Effector memory CD4-positive, alpha-beta T cell (primary cell): ENCODE results near the gene DGKD.

ENCODE experiments used
- DNase-seq, 3 donors: peaks; one replicate each; pipeline ENCODE4 v3.0.0-alpha.2; 2020
- H3K27ac ChIP-seq: 2 replicates; pipeline ENCODE4 v1.7.0; 2013; ENCODE audit warnings: mild to moderate bottlenecking, low read length, moderate library complexity; ENCODE audit not compliant: insufficient read depth, poor library complexity, severe bottlenecking
- H3K27me3 ChIP-seq: replicated peaks from 2 replicates; pipeline ENCODE4 v1.7.0; 2013; ENCODE audit warnings: mild to moderate bottlenecking, low read length; ENCODE audit not compliant: insufficient read depth, control insufficient read depth, poor library complexity, severe bottlenecking
- H3K36me3 ChIP-seq: 2 replicates; pipeline ENCODE4 v1.7.0; 2013; ENCODE audit warnings: mild to moderate bottlenecking, low read length, moderate library complexity; ENCODE audit not compliant: control insufficient read depth, insufficient read depth
- H3K4me1 ChIP-seq: 2 replicates; pipeline ENCODE4 v1.7.0; 2013; ENCODE audit warnings: low read length, mild to moderate bottlenecking; ENCODE audit not compliant: control insufficient read depth, insufficient read depth, poor library complexity, severe bottlenecking
- H3K4me3 ChIP-seq: 2 replicates; pipeline ENCODE4 v1.7.0; 2013; ENCODE audit warnings: low read length, low read depth, mild to moderate bottlenecking; ENCODE audit not compliant: insufficient read depth, poor library complexity, severe bottlenecking
- H3K9me3 ChIP-seq: 2 replicates; pipeline ENCODE4 v1.7.0; 2013; ENCODE audit warnings: mild to moderate bottlenecking, low read length, moderate library complexity; ENCODE audit not compliant: control insufficient read depth

Gene DGKD

GRCh38 chr2:233349005-233349998, 5.0 kb upstream of the DGKD start:
- Histone ChIP-seq H3K4me1 (peaks cover 9% of the 10 kb centered on the region), H3K27me3 (no peaks in the 10 kb centered on the region), H3K4me3 (no peak overlapping the region), H3K9me3 (no peaks in the 10 kb centered on the region), H3K27ac (no peak overlapping the region), H3K36me3 (no peaks in the 10 kb centered on the region)
- DNase-seq: no peak

- no peak overlapping the region for H3K4me3 ChIP-seq
- no peak for DNase-seq
- no peak overlapping the region for H3K27ac ChIP-seq
- no peaks in the 10 kb centered on the region for H3K36me3 ChIP-seq
- no peaks in the 10 kb centered on the region for H3K9me3 ChIP-seq
- H3K4me1 ChIP-seq: peaks cover 15% of the 10 kb centered on the region
- no peaks in the 10 kb centered on the region for H3K27me3 ChIP-seq
Observed at GRCh38 chr2:233350708-233351107, 3.6 kb upstream of the DGKD start.

- H3K27me3 ChIP-seq: no peaks in the 10 kb centered on the region
- peaks cover 22% of the 10 kb centered on the region for H3K4me1 ChIP-seq
- H3K9me3 ChIP-seq: no peaks in the 10 kb centered on the region
- no peaks in the 10 kb centered on the region for H3K36me3 ChIP-seq
- no peak overlapping the region for H3K4me3 ChIP-seq
- no peak overlapping the region for H3K27ac ChIP-seq
- DNase-seq: no peak
Observed at GRCh38 chr2:233351423-233351822, 2.9 kb upstream of the DGKD start.

- H3K4me1 ChIP-seq: peaks cover 28% of the 10 kb centered on the region
- H3K27me3 ChIP-seq: no peaks in the 10 kb centered on the region
- H3K4me3 ChIP-seq: no peak overlapping the region
- H3K36me3 ChIP-seq: no peaks in the 10 kb centered on the region
- no peaks in the 10 kb centered on the region for H3K9me3 ChIP-seq
- H3K27ac ChIP-seq: no peak overlapping the region
- DNase-seq: no peak
Observed at GRCh38 chr2:233352141-233352842, 2.0 kb upstream of the DGKD start.

GRCh38 chr2:233353101-233353768, 1.1 kb upstream of the DGKD start:
- Histone ChIP-seq H3K4me1 (peaks cover 28% of the 10 kb centered on the region), H3K27ac (no peak overlapping the region), H3K4me3 (peak overlapping the region; percentile 69), H3K9me3 (no peaks in the 10 kb centered on the region), H3K27me3 (no peaks in the 10 kb centered on the region), H3K36me3 (no peaks in the 10 kb centered on the region)
- DNase-seq: no peak

- DNase-seq: no peak
- Histone ChIP-seq H3K27me3 (no peaks in the 10 kb centered on the region), H3K27ac (no peak overlapping the region), H3K4me1 (peaks cover 28% of the 10 kb centered on the region), H3K9me3 (no peaks in the 10 kb centered on the region), H3K36me3 (no peaks in the 10 kb centered on the region), H3K4me3 (peak overlapping the region; percentile 44)
Observed at GRCh38 chr2:233354500-233354924, 218 bp downstream of the DGKD start.

- H3K9me3 ChIP-seq: no peaks in the 10 kb centered on the region
- H3K4me1 ChIP-seq: peaks cover 28% of the 10 kb centered on the region
- no peaks in the 10 kb centered on the region for H3K36me3 ChIP-seq
- no peaks in the 10 kb centered on the region for H3K27me3 ChIP-seq
- H3K4me3 ChIP-seq: peak overlapping the region; percentile 81
- DNase-seq: no peak
- peak overlapping the region; percentile 22 for H3K27ac ChIP-seq
Observed at GRCh38 chr2:233354971-233355574, 779 bp downstream of the DGKD start.

GRCh38 chr2:233355916-233356315, 1.6 kb downstream of the DGKD start:
- no peak for DNase-seq
- Histone ChIP-seq H3K27ac (no peak overlapping the region), H3K4me1 (peaks cover 28% of the 10 kb centered on the region), H3K9me3 (no peaks in the 10 kb centered on the region), H3K4me3 (no peak overlapping the region), H3K36me3 (no peaks in the 10 kb centered on the region), H3K27me3 (no peaks in the 10 kb centered on the region)

- H3K4me1 ChIP-seq: peaks cover 28% of the 10 kb centered on the region
- H3K4me3 ChIP-seq: no peak overlapping the region
- H3K27me3 ChIP-seq: no peaks in the 10 kb centered on the region
- no peak overlapping the region for H3K27ac ChIP-seq
- no peaks in the 10 kb centered on the region for H3K36me3 ChIP-seq
- no peak for DNase-seq
- H3K9me3 ChIP-seq: no peaks in the 10 kb centered on the region
Observed at GRCh38 chr2:233356546-233357308, 2.4 kb downstream of the DGKD start.
